Trophoblast cell (in vitro differentiated cells and primary cell): ENCODE measurements around the gene SRP14.

Source experiments
- DNase-seq, 2 donors: peaks; one replicate each; pipeline ENCODE4 v3.0.0-alpha.2; 2016
- H2AFZ ChIP-seq: 2 replicates; pipeline ENCODE4 v1.6.1; 2013; ENCODE audit warnings: low read length, moderate library complexity, mild to moderate bottlenecking; ENCODE audit not compliant: insufficient read depth, poor library complexity
- H2AK5ac ChIP-seq: 2 replicates; pipeline ENCODE4 v1.6.1; 2013; ENCODE audit warnings: mild to moderate bottlenecking, low read length
- H2BK120ac ChIP-seq: 2 replicates; pipeline ENCODE4 v1.6.1; 2013; ENCODE audit warnings: low read length, mild to moderate bottlenecking, moderate library complexity; ENCODE audit not compliant: insufficient read depth, poor library complexity
- H2BK12ac ChIP-seq: 2 replicates; pipeline ENCODE4 v1.6.1; 2013; ENCODE audit warnings: mild to moderate bottlenecking, low read length, moderate library complexity
- H2BK5ac ChIP-seq: 2 replicates; pipeline ENCODE4 v1.6.1; 2013; ENCODE audit warnings: low read length, low read depth, moderate library complexity, mild to moderate bottlenecking; ENCODE audit not compliant: poor library complexity
- H3K14ac ChIP-seq: 2 replicates; pipeline ENCODE4 v1.6.1; 2013; ENCODE audit warnings: mild to moderate bottlenecking, low read length
- H3K18ac ChIP-seq: 2 replicates; pipeline ENCODE4 v1.6.1; 2013; ENCODE audit warnings: mild to moderate bottlenecking, low read length
- H3K23ac ChIP-seq: 2 replicates; pipeline ENCODE4 v1.6.1; 2013; ENCODE audit warnings: low read length
- H3K27ac ChIP-seq: 2 replicates; pipeline ENCODE4 v1.5.1; 2013; ENCODE audit warnings: low read depth, mild to moderate bottlenecking, inconsistent platforms, low read length, moderate library complexity
- H3K27me3 ChIP-seq: 2 replicates; pipeline ENCODE4 v1.6.1; 2013; ENCODE audit warnings: inconsistent platforms, mild to moderate bottlenecking, low read length, moderate library complexity; ENCODE audit not compliant: insufficient read depth
- H3K36me3 ChIP-seq, 2 experiments: 1 replicate in 1 of 2; 2 replicates in 1 of 2; pipeline ENCODE4 v1.6.1; 2013; ENCODE audit warnings: low read length in 2 of 2, mild to moderate bottlenecking in 2 of 2, moderate library complexity in 1 of 2; ENCODE audit not compliant: insufficient read depth in 2 of 2, control insufficient read depth in 1 of 2
- H3K4ac ChIP-seq: 2 replicates; pipeline ENCODE4 v1.6.1; 2013; ENCODE audit warnings: low read depth, mild to moderate bottlenecking, low read length, moderate library complexity
- H3K4me1 ChIP-seq, 2 experiments: 1 replicate in 1 of 2; 2 replicates in 1 of 2; pipeline ENCODE4 v1.6.1; 2013; ENCODE audit warnings: low read length in 2 of 2, mild to moderate bottlenecking in 2 of 2, moderate library complexity in 1 of 2; ENCODE audit not compliant: insufficient read depth in 2 of 2, control insufficient read depth in 1 of 2
- H3K4me2 ChIP-seq: 2 replicates; pipeline ENCODE4 v1.6.1; 2013; ENCODE audit warnings: inconsistent platforms, mild to moderate bottlenecking, low read length, moderate library complexity
- H3K4me3 ChIP-seq: 2 replicates; pipeline ENCODE4 v1.5.1; 2013; ENCODE audit warnings: mild to moderate bottlenecking, low read depth, low read length, inconsistent platforms
- H3K79me1 ChIP-seq: one replicate; pipeline ENCODE4 v1.6.1; 2013; ENCODE audit warnings: low read length
- H3K79me2 ChIP-seq: 2 replicates; pipeline ENCODE4 v1.6.1; 2013; ENCODE audit warnings: low read length, mild to moderate bottlenecking; ENCODE audit not compliant: control insufficient read depth, insufficient read depth, poor library complexity
- H3K9ac ChIP-seq: 2 replicates; pipeline ENCODE4 v1.6.1; 2013; ENCODE audit warnings: mild to moderate bottlenecking, low read length
- H3K9me3 ChIP-seq: 2 replicates; pipeline ENCODE4 v1.6.1; 2013; ENCODE audit warnings: low read depth, mild to moderate bottlenecking, control low read depth, inconsistent platforms, low read length; ENCODE audit not compliant: insufficient read depth
- H4K12ac ChIP-seq: 2 replicates; pipeline ENCODE4 v1.6.1; 2013; ENCODE audit warnings: low read depth, mild to moderate bottlenecking, low read length, moderate library complexity
- H4K8ac ChIP-seq: 2 replicates; pipeline ENCODE4 v1.6.1; 2013; ENCODE audit warnings: low read depth, mild to moderate bottlenecking, low read length, moderate library complexity
- H4K91ac ChIP-seq: one replicate; pipeline ENCODE4 v1.6.1; 2013; ENCODE audit warnings: low read depth, mild to moderate bottlenecking, low read length, moderate library complexity
- WGBS: extraction: QIAGEN DNeasy Blood & Tissue Kit; methylation state at CpG from one replicate; pipeline ENCODE4 v1.1.7; 2013; ENCODE audit warnings: missing lambda C conversion rate; ENCODE audit not compliant: insufficient read length, insufficient coverage; ENCODE audit errors: extremely low coverage; 5-methylcytosine and 5-hydroxymethylcytosine counted together

The SRP14 gene

GRCh38 chr15:40002295-40002694 lies 36.7 kb downstream of the SRP14 start:
- Histone ChIP-seq H3K9me3 (no peaks in the 10 kb centered on the region), H2BK12ac (no peak overlapping the region), H3K9ac (no peak overlapping the region), H3K14ac (no peak overlapping the region), H2BK120ac (no peak overlapping the region), H3K4me1 (no peaks in the 10 kb centered on the region), H3K18ac (no peak overlapping the region), H3K4me3 (no peak overlapping the region), H4K8ac (no peak overlapping the region), H3K23ac (no peak overlapping the region), H3K27ac (no peak overlapping the region), H2AK5ac (no peak overlapping the region), H3K36me3 (peaks cover 9 to 19% of the 10 kb centered on the region in 2 experiments), H4K91ac (no peak overlapping the region), H3K4ac (no peak overlapping the region), H3K27me3 (no peaks in the 10 kb centered on the region), H3K79me2 (no peaks in the 10 kb centered on the region), H3K4me2 (no peak overlapping the region), H2AFZ (no peak overlapping the region), H2BK5ac (no peak overlapping the region), H3K79me1 (no peaks in the 10 kb centered on the region), H4K12ac (no peak overlapping the region)
- WGBS = no CpG with 5 or more reads among the region's 2 CpGs
- no peak for DNase-seq

GRCh38 chr15:39999538-40000200 lies 39.3 kb downstream of the SRP14 start:
- Histone ChIP-seq H3K4me1 (no peaks in the 10 kb centered on the region), H2AFZ (no peak overlapping the region), H3K9me3 (no peaks in the 10 kb centered on the region), H4K8ac (no peak overlapping the region), H4K12ac (no peak overlapping the region), H3K14ac (no peak overlapping the region), H3K18ac (no peak overlapping the region), H3K27ac (no peak overlapping the region), H2BK12ac (no peak overlapping the region), H3K4me3 (no peak overlapping the region), H2AK5ac (no peak overlapping the region), H3K79me2 (no peaks in the 10 kb centered on the region), H3K79me1 (no peaks in the 10 kb centered on the region), H3K4me2 (no peak overlapping the region), H3K27me3 (no peaks in the 10 kb centered on the region), H2BK120ac (no peak overlapping the region), H3K9ac (no peak overlapping the region), H2BK5ac (no peak overlapping the region), H3K4ac (no peak overlapping the region), H3K23ac (no peak overlapping the region), H3K36me3 (peaks cover 11 to 17% of the 10 kb centered on the region in 2 experiments), H4K91ac (no peak overlapping the region)
- no peak for DNase-seq

- Histone ChIP-seq H2BK120ac (no peak overlapping the region), H3K79me2 (no peaks in the 10 kb centered on the region), H3K4me2 (no peak overlapping the region)
Observed at GRCh38 chr15:39998511-39999077, 40.4 kb downstream of the SRP14 start.

GRCh38 chr15:39997639-39998038 lies 41.3 kb downstream of the SRP14 start:
- Histone ChIP-seq H3K4ac (no peak overlapping the region), H4K91ac (no peak overlapping the region), H2AFZ (no peak overlapping the region), H2BK120ac (no peak overlapping the region), H3K4me3 (no peak overlapping the region), H3K79me2 (no peaks in the 10 kb centered on the region), H3K9ac (no peak overlapping the region), H4K12ac (no peak overlapping the region), H3K79me1 (no peaks in the 10 kb centered on the region), H3K27ac (no peak overlapping the region), H2AK5ac (no peak overlapping the region), H3K4me1 (no peaks in the 10 kb centered on the region), H2BK5ac (no peak overlapping the region), H3K9me3 (no peaks in the 10 kb centered on the region), H2BK12ac (no peak overlapping the region), H3K18ac (no peak overlapping the region), H3K36me3 (peaks cover 17 to 26% of the 10 kb centered on the region in 2 experiments), H3K4me2 (no peak overlapping the region), H3K27me3 (no peaks in the 10 kb centered on the region), H3K23ac (no peak overlapping the region), H3K14ac (no peak overlapping the region), H4K8ac (no peak overlapping the region)
- WGBS = no CpG with 5 or more reads among the region's 6 CpGs
- DNase-seq = no peak

More at GRCh38 chr15:39998511-39999077, 40.4 kb downstream of the SRP14 start:
- Histone ChIP-seq H3K4me3 (no peak overlapping the region), H3K18ac (no peak overlapping the region), H4K8ac (no peak overlapping the region), H4K91ac (no peak overlapping the region), H3K9ac (no peak overlapping the region), H3K4ac (no peak overlapping the region), H3K14ac (no peak overlapping the region), H3K27me3 (no peaks in the 10 kb centered on the region), H3K27ac (no peak overlapping the region), H3K4me1 (no peaks in the 10 kb centered on the region), H4K12ac (no peak overlapping the region), H3K36me3 (peaks cover 13 to 21% of the 10 kb centered on the region in 2 experiments), H3K23ac (no peak overlapping the region), H2BK5ac (no peak overlapping the region), H3K9me3 (no peaks in the 10 kb centered on the region), H2AFZ (no peak overlapping the region), H2BK12ac (no peak overlapping the region), H2AK5ac (no peak overlapping the region), H3K79me1 (no peaks in the 10 kb centered on the region)
- DNase-seq = no peak
- no CpG with 5 or more reads among the region's 6 CpGs for WGBS
